Stimulated activated CD4-positive, alpha-beta T cell treated with anti-CD3 and anti-CD28 coated beads, Interleukin-4, amount 100 ng/mL, for 1 hour (primary cell): ENCODE data around the gene OR6B3.
"Not testable (repeated sequence)": the region's sequence is repeated elsewhere in the genome, so short reads cannot be mapped to it uniquely, and the experiment has no call there.

ENCODE experiments used
- DNase-seq: peaks from one replicate; pipeline ENCODE4 v3.0.0-alpha.2; 2020

Gene OR6B3

DNA sequence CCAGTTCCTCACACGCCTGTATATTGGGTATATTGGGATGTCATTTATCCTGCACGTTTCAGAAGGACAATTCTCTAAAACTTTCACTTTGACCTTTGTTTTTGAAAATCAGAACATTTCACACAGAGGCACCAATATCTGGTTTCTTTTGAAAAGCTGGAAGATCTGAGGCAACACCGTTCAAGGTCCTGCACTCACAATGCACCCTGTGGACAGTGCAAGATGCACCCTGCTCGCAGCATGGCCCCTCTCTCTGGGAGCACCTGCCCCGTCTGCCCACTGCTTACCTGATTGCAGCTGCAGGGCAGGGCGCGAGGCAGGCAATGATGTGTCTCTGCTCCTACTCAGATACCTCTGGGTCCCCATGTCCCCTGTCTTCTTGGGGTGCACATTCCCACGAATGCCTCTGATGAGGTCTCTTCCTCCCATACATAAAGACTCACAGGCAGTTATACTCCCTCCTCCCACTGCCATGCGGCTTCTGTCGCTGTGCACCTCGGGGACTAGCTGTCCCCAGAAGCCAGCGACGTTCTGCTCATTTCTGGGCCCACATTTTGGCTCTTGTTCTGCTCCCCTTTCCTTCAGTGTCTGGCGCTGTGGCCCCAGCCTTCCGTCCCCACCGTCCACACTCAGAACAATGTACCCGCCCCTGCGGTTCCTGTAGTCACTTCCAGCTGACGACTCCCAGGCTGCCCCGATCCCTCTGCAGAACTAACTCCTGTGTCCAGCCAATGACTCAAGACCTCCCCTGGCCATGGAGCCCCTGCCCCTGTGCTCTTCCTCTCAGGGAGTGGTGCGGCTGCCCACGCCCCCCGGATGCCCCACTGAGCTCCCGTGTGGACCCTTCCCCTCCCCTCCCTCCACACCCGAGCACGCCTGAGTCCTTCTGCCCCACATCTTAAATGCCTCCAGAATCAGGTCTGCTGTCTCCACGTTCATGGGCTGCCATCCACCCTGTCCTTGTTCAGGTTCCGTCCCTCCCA lies at the start of gene OR6B3:
Gene OR6B3, minus strand, starts transcription at position 349 of the 983 bp plus-strand sequence.
- DNase-seq, result no peak

DNA sequence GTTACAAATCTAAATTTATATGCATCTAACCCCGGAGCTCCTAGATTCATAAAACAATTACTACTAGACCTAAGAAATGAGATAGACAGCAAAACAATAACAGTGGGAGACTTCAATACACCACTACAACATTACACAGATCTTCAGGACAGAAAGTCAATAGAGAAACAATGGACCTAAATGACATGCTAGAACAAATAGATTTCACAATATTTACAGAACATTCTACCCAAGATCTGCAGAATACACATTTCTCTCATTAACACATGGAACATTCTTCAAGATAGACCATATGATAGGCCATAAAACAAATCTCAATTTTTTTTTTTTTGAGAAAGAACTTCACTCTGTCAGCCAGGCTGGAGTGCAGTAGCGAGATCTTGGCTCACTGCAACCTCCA lies 45.0 kb upstream of the OR6B3 start:
- no peak for DNase-seq

DNA sequence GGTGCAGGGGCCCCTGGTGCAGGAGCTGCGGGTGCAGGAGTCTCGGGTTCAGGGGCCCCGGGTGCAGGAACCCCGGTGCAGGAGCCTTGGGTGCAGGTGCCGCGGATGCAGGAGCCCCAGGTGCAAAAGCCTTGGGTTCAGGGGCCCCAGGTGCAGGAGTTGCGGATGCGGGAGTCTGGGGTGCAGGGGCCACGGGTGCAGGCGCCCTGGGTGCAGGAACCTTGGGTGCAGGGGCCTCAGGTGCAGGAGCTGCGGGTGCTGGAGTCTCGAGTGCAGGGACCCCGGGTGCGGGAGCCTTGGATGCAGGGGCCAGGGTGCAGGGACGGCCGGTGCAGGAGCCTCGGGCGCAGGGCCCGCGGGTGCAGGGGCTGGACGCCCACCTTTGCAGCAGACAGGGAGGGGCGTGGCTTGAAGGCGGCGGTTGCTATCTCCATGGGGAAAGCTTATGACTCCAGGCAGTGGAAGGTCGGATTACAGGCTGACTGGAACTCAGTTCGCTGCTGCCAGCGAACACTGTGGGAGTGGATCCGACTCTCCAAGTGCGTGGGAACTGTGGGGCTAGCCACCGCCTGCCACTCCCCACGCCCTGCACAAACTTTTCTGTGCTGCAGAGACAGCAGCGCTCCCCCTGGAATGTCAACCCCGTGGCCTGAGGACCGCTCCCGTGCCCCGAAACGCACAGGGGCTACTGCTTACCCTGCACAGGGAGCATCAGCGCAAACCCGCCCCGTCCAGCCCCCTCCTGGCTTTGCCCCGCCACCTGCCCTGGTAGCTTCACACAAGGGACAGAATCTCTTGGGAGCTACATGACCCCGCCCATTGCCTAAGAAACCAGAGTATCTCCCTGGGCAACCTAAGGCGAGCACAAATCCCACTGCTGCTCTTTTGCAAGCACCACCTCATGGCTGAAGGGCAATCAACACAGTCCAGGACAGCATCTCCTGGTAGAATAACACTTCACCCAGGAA lies 42.5 kb upstream of the OR6B3 start:
- DNase-seq, result no peak

DNA sequence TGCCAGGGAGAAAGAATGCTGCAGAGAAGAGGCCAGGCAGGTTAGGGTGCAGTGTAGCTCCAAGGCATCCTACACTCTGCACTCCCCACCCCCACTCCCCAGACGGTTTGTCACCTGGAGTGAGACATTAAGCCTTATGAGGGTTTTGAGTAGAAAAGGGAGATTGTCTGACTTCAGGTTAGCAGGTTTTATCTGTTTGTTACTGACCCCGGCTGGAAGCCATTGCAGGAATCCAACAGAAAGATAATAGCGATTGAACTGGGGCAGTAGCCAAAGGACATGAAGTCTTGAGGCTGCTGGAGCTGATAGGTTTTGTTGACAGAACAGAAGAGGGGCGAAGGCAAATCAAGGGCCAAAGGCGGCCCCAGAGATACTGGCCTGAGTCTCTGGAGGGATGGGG lies 36.0 kb upstream of the OR6B3 start:
- DNase-seq, result no peak

DNA sequence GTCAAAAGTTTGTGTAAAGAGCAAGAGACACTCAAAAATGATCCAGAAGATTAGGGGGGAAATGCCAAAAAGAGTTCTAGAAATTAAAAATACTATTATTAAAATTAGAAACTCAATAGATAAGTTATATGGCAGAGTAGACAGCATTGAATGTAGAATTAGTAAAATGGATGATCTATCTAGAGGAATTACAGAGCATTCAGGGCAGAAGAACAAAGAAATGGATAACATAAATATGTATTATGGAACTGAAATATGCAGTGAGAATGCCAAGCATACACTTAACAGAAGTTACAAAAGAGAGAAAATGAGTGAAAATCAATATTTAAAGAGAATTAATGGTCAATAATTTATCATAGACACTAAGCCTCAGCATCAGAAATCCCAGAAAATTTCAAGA lies 33.2 kb upstream of the OR6B3 start:
- DNase-seq, result no peak

DNA sequence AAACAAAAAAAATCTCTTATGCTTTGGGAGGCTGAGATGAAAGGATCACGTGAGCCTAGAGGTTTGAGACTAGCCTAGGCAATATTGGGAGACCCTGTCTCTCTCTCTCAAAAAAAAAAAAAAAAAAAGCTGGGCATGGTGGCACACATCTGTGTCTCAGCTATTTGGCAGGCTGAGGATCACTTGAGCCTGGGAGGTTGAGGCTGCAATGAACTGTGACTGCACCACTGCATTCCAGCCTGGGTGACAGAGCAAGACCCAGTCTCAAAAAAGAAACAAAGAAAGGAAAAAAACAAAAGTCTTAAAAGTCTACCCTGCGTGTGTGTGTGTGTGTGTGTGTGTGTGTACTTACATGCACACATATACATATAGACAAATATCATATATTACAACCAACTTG lies 25.3 kb upstream of the OR6B3 start:
- no peak for DNase-seq

DNA sequence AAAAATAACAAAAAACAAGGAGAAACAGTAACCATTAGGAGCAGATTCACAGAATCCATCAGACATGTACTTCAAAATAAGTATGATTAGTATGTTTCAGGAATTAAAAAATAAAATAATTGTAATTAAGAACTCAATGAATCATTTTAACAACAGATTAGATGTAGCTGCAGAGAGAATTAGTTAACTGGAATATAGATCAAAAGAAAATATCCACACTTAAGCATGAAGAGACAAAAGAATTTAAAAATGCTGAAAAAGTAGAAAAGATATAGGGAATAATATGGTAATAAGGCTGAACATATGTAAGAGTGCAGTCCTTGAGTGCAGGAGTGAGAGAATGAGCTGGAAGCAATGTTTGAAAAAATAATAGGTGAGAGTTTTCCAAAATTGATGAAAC lies 24.1 kb upstream of the OR6B3 start:
- no peak for DNase-seq

DNA sequence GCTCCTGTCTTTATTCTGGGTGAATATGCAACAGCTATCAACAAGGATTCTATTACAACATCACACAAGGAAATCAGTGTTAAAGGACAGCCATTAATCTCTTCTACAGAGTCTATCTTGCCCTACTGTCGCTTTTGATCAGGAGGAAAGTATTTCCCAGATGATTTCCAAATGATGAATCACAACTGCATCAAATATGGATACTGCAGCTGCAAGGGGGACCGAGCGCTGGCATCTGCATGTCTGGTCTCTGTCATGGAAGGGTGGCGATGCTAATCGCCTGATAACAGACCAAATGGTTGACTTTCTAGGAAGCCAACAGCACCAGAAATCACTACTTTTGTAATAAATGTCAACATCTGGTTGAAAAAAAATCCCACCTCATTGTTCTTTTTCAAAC lies 21.2 kb upstream of the OR6B3 start:
- DNase-seq, result no peak

DNA sequence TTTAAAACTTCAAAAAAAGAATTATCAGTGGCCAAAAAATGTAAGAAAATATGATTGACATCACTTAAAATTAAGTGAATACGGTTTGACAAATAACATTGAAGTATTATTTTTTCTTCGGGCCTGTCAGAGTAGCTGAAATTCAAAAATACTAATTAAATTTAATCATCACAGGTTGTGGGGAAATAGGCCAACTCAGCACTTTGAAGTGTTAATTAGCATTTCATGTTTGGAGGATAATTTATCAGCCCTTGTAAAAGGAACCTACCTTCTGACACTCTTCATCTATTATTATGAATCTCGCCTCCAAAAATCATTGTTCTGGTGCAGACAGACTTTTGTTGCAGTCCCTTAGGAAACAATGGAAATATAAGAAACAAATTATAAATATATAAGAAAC lies 17.6 kb upstream of the OR6B3 start:
- DNase-seq, result no peak

DNA sequence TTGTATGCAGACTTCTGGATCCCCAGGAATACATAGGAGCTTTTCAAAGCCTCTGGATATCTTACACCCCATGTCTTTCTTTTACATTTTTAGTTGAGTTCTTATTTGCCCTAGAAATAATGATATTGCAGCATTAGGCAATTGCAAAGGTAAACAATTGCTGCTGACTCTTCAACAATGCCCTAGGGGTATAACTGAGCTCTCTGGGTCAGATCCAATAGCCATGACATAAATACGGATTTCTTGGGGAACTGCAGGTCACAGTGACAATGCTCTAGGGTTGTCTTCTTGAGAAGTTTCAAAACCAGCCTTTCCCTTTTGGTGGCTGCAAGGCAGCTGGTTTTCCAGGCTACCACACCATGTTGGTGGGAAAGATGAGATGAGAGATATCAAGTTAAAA lies 16.5 kb upstream of the OR6B3 start:
- no peak for DNase-seq

DNA sequence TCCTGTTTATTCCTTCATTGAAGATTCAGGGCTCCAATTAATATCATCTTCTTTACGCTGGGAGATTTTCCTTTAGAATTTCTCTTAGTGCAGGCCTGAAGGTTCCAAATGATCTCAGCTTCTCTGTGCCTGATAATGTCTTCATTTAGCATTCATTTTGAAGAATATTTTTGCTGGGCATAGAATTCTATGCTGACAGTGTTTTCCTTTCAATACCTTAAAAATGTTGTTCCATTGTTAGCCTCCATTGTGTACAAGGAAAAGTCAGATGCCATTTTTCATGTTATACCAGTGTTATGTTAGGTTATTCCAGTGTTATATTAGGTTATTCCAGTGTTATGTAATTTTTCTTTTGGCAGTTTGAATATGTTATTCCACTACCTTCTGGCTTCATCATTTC lies 14.9 kb upstream of the OR6B3 start:
- DNase-seq, result no peak

DNA sequence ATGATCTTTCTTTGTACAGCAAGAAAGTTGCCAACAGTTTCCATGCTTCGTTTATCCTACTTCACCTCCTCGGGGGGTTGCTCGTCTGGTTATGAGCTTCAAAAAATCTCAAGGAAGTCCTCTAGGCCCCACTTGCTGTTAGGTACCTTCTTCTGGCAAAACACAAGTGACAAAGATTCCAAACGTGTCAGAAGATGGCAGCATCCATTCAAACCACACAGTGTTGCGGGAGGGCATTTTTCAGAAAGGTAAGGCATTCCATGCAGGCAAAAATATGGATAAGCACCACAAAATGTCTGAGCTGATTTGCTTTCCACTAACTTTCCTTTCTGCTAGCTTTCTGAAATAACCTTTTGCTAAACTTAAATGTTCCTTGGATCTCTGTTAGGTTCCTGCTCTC lies 13.2 kb upstream of the OR6B3 start:
- no peak for DNase-seq

DNA sequence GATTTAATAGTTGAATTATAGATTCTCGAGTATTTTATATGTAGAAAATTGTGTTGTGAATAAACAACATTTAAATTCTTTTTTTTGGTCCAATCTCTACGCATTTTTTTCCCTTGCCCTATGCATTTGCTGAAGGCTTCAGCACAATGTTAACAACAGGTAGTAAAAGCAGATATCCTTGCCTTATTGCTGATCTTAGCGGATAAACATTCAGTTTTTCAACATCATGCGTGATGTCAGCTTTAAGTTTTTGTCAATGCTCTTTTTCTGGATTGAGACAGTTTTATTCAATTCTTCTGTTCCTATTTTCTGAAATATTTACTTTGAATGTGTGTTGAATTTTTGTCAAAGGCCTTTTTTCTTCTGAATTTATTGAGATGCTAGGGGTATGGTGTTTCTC lies 11.6 kb upstream of the OR6B3 start:
- no peak for DNase-seq

DNA sequence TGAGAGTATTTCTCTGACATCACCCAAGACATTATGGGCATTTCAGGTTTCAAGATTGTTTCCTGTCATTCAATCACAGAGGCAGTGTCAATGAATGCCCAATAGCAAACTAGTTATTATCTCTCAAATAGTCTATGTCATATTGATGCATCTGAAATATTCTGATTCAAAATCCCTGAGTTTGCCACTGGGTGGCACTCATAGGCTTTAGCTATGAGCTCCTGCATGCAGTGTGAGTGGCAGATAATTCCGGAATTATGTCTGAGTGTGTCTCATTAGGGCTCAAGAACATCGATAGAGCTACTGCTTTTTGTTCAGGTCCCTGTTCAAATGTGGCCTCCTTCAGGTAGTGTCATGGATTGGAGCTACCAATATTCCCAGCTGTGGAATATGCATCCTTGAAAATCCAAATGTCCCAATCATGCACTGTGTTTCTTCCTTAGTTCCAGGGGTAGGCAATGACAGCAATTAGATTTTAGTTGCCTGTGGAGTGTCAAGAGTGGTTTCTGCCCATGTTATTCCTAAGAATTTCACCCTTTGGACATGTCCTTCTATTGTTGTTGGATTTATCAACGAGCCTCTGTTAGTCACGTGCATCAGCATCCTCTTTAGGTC lies 7.8 kb upstream of the OR6B3 start:
- DNase-seq, result peak; percentile 14

DNA sequence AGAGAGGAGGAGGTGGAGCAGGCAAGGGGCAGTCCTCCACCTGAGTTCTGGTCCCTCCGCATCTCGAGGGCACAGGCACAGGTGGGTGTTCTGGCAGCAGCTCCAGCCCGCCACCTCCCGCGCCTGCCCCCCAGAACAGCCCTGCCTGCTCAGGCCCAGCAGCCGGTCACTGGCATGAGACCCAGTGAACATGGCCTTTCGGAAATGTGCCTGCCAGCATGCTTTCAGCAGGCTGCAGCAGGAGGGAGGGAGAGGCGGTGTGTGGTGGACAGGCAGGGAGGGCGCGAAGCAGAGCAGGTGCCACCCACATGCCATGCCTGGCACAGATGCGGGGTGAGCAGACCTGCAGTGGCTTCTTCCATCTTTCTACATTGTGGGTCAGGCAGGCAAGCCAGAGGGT lies 3.4 kb upstream of the OR6B3 start:
- no peak for DNase-seq

DNA sequence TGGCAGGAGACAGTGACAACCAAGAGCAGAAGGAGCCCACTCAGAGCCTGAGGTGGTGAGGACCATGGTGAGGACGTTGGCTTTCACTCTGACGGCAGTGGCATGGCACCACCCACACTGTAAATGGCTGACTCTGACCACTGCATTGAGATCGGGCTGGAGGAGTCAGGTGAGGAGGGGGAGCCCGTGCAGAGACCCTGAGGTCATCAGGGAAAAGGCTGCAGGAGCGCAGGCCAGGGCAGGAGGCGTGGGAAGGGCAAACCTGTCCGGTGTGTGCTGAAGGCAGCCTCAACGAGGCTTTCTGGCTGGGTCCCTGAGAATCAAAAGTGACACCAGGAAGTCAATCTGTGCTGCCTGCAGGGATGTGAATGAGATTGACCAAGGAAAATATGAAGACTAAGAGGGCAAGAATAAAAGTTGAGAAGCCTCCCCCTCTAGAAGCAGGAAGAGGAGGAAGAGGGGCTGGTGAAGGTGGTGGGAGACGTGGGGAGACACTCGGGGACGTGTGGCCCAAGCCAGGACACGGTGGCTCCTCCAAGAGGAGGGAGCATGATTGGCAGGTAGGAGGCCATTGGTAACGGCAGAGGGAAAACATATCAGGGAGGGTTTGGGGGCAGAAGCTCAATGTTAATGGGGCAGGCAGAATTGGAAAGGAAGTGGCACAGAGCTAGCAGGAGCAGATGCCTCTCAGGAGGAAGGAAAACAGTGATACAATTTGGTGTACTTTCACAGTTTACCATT lies 2.0 kb upstream of the OR6B3 start:
- no peak for DNase-seq

DNA sequence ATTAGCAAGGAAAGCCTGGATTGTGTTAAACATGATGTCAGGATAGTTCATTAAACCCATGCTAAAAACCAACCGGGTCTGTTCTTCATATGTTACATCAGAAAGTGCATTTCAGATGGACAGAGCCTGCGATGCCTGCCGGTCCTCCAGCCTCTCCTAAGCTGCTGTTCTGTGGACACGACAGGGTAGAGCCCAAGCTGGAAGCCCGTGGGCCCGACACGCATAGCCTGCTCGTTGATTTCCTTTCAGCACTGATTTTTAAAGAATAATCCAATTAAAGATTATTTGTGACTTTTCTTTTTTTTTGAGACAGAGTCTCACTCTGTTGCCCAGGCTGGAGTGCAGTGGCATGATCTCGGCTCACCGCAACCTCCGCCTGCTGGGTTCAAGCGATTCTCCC lies 797 bp downstream of the OR6B3 start:
- DNase-seq, result no peak

DNA sequence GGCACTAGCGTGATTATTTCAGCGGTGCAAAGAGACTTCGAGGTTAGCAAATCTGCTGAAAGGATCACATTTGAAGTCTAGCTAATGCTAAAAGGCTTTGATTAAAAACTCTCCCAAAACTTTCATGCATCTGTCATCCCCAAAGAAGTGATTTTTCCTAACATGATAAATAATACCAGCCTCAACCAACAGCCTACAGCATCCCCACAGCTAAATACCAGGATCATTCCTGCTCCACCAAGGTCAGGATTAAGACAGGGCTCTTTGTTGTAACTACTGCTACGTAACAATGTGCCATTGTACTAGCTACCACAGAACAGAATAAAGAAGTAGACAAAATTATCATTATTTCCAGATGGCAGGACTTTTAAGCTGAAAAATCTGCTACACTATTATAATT lies 1.6 kb downstream of the OR6B3 start:
- no peak for DNase-seq

DNA sequence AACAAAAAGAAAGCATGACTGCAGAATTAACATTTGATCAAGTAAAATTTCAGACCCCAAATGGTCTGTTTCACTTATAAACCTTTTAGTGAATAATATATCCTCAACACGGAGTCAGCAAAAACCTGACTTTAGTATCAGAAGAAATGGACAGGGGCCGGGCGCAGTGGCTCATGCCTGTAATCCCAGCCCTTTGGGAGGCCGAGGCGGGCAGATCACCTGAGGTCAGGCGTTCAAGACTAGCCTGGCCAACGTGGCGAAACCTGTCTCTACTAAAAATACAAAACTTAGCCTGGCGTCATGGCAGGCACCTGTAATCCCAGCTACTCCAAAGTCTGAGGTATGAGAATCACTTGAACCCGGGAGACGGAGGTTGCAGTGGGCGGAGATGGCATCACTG lies 3.0 kb downstream of the OR6B3 start:
- DNase-seq, result no peak

DNA sequence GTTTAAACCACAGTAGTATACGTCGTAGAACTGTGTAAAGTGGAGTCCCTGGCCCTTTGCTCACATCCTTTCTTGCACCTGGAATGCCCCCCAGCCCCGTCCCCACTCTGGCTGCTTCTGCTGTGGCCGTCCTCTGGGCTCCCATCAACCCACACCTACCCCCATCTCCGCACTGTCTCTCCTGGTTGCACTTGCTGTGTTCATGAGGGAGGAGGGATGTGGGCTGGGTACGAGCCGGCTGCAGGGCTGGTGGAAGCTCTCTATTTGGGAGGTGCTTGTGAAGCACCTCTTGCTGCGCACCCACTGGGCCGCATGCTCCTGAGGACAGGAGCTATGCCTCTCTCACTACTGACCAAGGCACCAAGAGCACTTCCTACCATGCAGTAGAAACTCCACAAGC lies 5.1 kb downstream of the OR6B3 start:
- DNase-seq, result no peak

DNA sequence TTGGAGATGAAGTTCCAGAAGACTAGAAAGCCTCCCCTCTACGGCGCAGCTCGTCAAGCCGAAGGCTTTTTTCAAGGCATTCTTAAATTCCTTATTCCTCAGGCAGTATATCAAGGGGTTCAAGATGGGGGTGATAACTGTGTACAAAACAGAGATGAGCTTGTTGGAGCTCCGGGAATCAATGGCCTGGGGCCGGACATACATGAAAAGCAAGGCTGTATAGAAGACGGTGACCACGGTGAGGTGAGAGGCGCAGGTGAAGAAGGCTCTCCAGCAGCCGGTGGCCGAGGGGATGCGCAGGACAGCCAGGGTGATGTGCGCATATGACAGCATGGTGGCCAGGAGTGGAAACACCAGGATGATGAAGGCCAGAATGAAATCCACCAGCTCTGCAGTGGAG lies 8.2 kb downstream of the OR6B3 start:
- no peak for DNase-seq

DNA sequence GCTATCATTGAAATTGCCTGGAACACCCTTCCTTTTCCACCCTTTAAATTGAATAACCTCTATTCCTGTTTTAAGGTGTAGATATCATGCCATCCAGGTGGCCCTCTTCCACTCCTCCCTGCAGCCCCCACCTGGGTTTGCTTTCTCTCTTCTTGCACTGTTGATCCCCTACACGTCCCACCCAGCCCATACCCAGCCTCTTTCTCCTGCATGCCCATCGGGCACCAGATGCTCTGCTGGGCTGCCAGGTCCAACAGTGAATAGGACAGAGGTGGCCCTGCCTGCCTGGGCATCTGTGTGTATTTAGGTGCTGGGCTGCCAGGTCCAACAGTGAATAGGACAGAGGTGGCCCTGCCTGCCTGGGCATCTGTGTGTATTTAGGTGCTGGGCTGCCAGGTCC lies 9.2 kb downstream of the OR6B3 start:
- DNase-seq, result not testable (repeated sequence)
